ENCODE results near the gene MRPL39.

GRCh38 chr21:25558123-25558522 is 49.2 kb downstream of the MRPL39 start:
- no peak for TF ChIP-seq EZH2 (IDR thresholded peaks at IDR 0.05; ENCODE audit: borderline replicate concordance, low read length)
- no peak for TF ChIP-seq CTCF (conservative IDR thresholded peaks at IDR 0.05 in 1 of 2, IDR thresholded peaks at IDR 0.05 in 1 of 2; ENCODE audit: extremely low read depth in 1 of 2, insufficient read depth in 1 of 2, low read depth in 1 of 2, low read length in 2 of 2)

Measured in mammary epithelial cell (primary cell).